Progenitor cell of endocrine pancreas (in vitro differentiated cells): ENCODE measurements around the gene TFR2. TPM values are rescaled to one million over a fixed set of nuclear protein-coding genes. Genes with fewer than 3 reads are reported as not detected.
A peak's percentile ranks its signal among the peaks of the same experiment; 100 is the strongest.

Source experiments
- DNase-seq: peaks from one replicate; pipeline ENCODE4 v3.0.0; 2021; ENCODE audit warnings: low spot score; ENCODE audit not compliant: unreplicated experiment
- H3K27ac Mint-ChIP-seq: 2 replicates; pipeline ENCODE4 v1.8.0; 2021; ENCODE audit warnings: mild to moderate bottlenecking, moderate library complexity, mixed read lengths
- H3K27me3 Mint-ChIP-seq: 2 replicates; pipeline ENCODE4 v1.8.0; 2021; ENCODE audit warnings: mixed read lengths
- H3K36me3 Mint-ChIP-seq: 2 replicates; pipeline ENCODE4 v1.8.0; 2022; ENCODE audit warnings: mixed read lengths; ENCODE audit not compliant: insufficient read depth
- H3K4me1 Mint-ChIP-seq: 2 replicates; pipeline ENCODE4 v1.8.0; 2021; ENCODE audit warnings: low read depth, mixed read lengths
- H3K4me3 Mint-ChIP-seq: 2 replicates; pipeline ENCODE4 v1.8.0; 2021; ENCODE audit warnings: low read depth, mild to moderate bottlenecking, moderate library complexity, mixed read lengths
- H3K9me3 Mint-ChIP-seq: 2 replicates; pipeline ENCODE4 v1.8.0; 2021; ENCODE audit warnings: low read depth, mixed read lengths
- total RNA-seq: library from RNA; stranded (reverse); gene quantifications from 2 replicates; pipeline ENCODE4 v1.2.1, GENCODE V29; 2021
- TF ChIP-seq, protein P1 (sequence below): fragments of 200-600 bp; sonication (generic); IDR thresholded peaks from one replicate; pipeline ENCODE4 v1.5.0; 2021; ENCODE audit warnings: antibody characterized with exemption, mild to moderate bottlenecking; ENCODE audit not compliant: unreplicated experiment

The TFR2 gene
- total RNA-seq, 1 donor from 2014 or later: 0.93 TPM

DNA sequence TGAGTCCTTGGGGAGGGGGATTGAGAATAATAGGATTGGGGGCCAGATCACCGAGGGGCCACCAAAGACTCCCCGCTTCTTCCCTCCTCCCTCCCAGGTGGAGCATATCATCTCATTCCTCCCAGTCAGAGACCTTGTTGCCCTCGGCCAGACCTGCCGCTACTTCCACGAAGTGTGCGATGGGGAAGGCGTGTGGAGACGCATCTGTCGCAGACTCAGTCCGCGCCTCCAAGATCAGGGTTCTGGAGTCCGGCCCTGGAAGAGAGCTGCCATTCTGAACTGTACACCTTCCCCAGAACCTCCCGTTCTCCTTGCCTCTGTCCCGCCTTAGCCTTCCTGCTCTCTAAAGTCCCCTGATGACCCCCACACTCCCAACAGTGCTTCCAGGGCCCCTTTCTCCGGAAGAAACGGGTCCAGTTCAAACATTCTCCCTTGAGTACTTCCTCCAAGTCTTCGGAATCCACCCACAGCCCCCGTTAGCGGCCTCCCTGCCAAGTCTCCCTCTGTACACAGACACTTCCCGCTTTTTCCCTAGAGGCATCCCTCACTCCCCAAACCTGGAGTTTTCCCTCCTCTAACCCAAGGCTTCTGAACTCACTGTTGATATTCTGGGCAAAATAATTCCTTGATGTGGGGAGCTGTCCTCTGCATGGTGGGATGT, 51.1 kb downstream of the TFR2 start:
- H3K9me3 Mint-ChIP-seq: no peaks in the 10 kb centered on the region
- H3K4me3 Mint-ChIP-seq: no peak overlapping the region
- H3K27me3 Mint-ChIP-seq: peaks cover 6% of the 10 kb centered on the region
- H3K27ac Mint-ChIP-seq: no peak overlapping the region
- TF ChIP-seq, protein P1, sequence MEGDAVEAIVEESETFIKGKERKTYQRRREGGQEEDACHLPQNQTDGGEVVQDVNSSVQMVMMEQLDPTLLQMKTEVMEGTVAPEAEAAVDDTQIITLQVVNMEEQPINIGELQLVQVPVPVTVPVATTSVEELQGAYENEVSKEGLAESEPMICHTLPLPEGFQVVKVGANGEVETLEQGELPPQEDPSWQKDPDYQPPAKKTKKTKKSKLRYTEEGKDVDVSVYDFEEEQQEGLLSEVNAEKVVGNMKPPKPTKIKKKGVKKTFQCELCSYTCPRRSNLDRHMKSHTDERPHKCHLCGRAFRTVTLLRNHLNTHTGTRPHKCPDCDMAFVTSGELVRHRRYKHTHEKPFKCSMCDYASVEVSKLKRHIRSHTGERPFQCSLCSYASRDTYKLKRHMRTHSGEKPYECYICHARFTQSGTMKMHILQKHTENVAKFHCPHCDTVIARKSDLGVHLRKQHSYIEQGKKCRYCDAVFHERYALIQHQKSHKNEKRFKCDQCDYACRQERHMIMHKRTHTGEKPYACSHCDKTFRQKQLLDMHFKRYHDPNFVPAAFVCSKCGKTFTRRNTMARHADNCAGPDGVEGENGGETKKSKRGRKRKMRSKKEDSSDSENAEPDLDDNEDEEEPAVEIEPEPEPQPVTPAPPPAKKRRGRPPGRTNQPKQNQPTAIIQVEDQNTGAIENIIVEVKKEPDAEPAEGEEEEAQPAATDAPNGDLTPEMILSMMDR: no peak
- no peaks in the 10 kb centered on the region for H3K36me3 Mint-ChIP-seq
- peaks cover 15% of the 10 kb centered on the region for H3K4me1 Mint-ChIP-seq
- no peak for DNase-seq

DNA sequence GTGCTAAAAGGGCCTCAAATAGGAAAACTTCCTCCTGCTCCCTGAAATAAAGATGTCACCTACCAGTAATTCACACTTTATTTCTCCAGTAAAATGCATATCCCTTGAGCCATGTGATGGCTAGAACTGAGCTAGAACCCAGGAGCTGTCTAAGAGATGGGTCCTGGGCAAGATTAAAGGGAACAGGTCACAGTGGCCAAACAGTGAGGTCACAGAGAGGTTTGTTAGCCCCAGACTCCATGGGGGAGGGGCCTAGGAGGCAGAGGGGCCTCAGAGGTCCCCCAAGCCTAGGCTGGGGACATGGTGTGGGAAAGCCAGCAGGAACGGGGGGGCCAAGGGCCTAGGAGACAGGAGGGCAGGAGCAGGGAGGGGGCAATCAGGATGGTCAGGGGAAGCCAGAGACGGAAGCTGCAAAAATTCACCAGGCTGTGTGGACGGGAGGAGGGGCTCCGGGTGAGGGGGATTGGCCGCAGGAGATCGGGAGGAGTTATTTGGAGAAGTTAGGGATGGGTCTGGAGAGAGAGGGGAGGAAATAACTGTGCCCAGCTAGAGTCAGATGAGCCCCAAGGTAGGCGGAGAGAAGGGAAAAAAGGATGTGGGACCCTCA, 51.9 kb downstream of the TFR2 start:
- Mint-ChIP-seq H3K27ac (peak overlapping the region; percentile 2), H3K36me3 (no peaks in the 10 kb centered on the region), H3K9me3 (no peaks in the 10 kb centered on the region), H3K4me1 (peaks cover 23% of the 10 kb centered on the region), H3K4me3 (no peak overlapping the region), H3K27me3 (peaks cover 6% of the 10 kb centered on the region)
- TF ChIP-seq, protein P1: no peak
- no peak for DNase-seq

GRCh38 chr7:100588438-100588837, 52.9 kb downstream of the TFR2 start:
- no peak for DNase-seq
- Mint-ChIP-seq H3K9me3 (no peaks in the 10 kb centered on the region), H3K4me3 (peak overlapping the region; percentile 58), H3K4me1 (peaks cover 31% of the 10 kb centered on the region), H3K36me3 (no peaks in the 10 kb centered on the region), H3K27ac (peak overlapping the region; percentile 27), H3K27me3 (peaks cover 6% of the 10 kb centered on the region)
- TF ChIP-seq, protein P1: peak; percentile 31

DNA sequence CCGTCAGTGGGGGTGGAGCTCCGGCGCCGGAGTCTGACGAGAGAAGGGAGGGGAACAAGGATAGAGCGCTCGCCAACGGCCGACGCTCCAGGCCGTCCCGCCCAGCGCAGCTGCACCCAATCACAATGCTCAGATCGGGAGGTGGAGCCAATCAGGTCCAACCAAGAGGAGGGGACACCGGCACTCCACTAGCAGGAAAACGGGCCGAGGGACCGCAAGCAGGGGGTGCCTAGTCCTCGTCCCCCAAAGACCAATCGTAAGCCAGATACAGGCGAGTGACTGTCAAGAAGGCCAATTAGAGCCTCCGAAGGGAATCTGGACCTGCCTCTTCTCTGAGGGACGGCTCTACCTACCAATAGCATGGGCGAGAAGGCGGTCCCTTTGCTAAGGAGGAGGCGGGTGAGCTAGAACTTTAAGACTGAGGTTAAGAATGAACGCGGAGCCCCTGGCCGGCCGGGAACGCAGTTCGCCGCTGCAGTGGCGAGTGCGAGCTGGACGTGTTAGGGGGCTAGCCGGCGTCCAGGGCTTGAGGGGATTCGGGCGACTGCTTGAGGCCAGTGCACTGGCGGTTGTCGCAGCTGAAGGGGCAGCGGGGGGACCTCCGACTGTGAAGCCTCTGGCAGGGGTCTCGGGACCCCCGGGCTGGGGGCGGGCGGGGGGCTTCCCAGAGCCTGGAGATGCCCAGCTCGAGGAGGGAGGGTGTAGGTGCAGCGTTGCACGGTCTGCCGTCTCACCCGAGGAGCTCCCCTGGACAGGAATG, 54.9 kb downstream of the TFR2 start, which contains the start of gene FBXO24:
Gene FBXO24, plus strand, starts transcription at position 63 of the 760 bp plus-strand sequence. Its CDS starts 298 bp downstream, at position 361.
- peak within 1 kb of the TSS; percentile 98 for H3K27ac Mint-ChIP-seq
- no peaks in the 10 kb centered on the region for H3K36me3 Mint-ChIP-seq
- TF ChIP-seq, protein P1: no peak
- H3K4me3 Mint-ChIP-seq: peak within 1 kb of the TSS; percentile 94
- peaks cover 6% of the 10 kb centered on the region for H3K27me3 Mint-ChIP-seq
- DNase-seq: peak; percentile 98
- no peaks in the 10 kb centered on the region for H3K9me3 Mint-ChIP-seq
- H3K4me1 Mint-ChIP-seq: peaks cover 34% of the 10 kb centered on the region
